ENCODE data around the gene BPGM. TPM values are rescaled to one million over a fixed set of nuclear protein-coding genes. Genes with fewer than 3 reads are reported as not detected.

BPGM gene
- total RNA-seq, 2 experiments from 2014 or later = 23.7 to 24.9 TPM

- intact Hi-C loops (cut with micrococcal nuclease) = no loop called here
- Mint-ChIP-seq H3K36me3 (no peaks in the 10 kb centered on the region), H3K4me1 (ENCODE audit: low read depth) (no peaks in the 10 kb centered on the region), H3K27ac (no peak overlapping the region), H3K4me3 (no peak overlapping the region), H3K27me3 (no peaks in the 10 kb centered on the region), H3K9me3 (no peaks in the 10 kb centered on the region)
- ChIA-PET POLR2A (no interaction called here), CTCF (interaction anchor here (0.6 to 6.1 kb wide), 3 partner anchors 66 to 266 kb away, joined by 4 to 60 read pairs (median 4); no protein-coding TSS in a partner anchor)
- no peak for DNase-seq
Observed at GRCh38 chr7:134699021-134699818, 52.6 kb downstream of the BPGM start.

GRCh38 chr7:134699899-134700298 lies 53.2 kb downstream of the BPGM start:
- CTCF ChIA-PET = interaction anchor here (0.6 to 6.1 kb wide), 4 partner anchors 61 to 265 kb away, joined by 3 to 60 read pairs (median 4); no protein-coding TSS in a partner anchor

GRCh38 chr7:134701272-134701671 lies 54.6 kb downstream of the BPGM start:
- ChIA-PET CTCF (interaction anchor here (0.9 to 6.1 kb wide), 12 partner anchors 10 to 94 kb away, joined by 3 to 60 read pairs (median 4); no protein-coding TSS in a partner anchor), POLR2A (interaction anchor here (1.4 kb wide), 1 partner anchor 55 kb away, joined by 3 read pairs; no protein-coding TSS in a partner anchor)
- no peak overlapping the region for H3K27ac Mint-ChIP-seq
- H3K4me3 Mint-ChIP-seq = no peak overlapping the region
- H3K27me3 Mint-ChIP-seq = no peaks in the 10 kb centered on the region
- DNase-seq = no peak
- no peaks in the 10 kb centered on the region for H3K4me1 Mint-ChIP-seq (ENCODE audit: low read depth)
- no peaks in the 10 kb centered on the region for H3K36me3 Mint-ChIP-seq
- H3K9me3 Mint-ChIP-seq = no peaks in the 10 kb centered on the region
- intact Hi-C loops (cut with micrococcal nuclease) = loop anchor here (1.0 kb wide), 1 partner anchor 68 kb away; no protein-coding TSS in a partner anchor

More at GRCh38 chr7:134699899-134700298, 53.2 kb downstream of the BPGM start:
- intact Hi-C loops (cut with micrococcal nuclease) = no loop called here
- DNase-seq = no peak
- Mint-ChIP-seq H3K36me3 (no peaks in the 10 kb centered on the region), H3K27ac (no peak overlapping the region), H3K4me1 (ENCODE audit: low read depth) (no peaks in the 10 kb centered on the region), H3K9me3 (no peaks in the 10 kb centered on the region), H3K27me3 (no peaks in the 10 kb centered on the region), H3K4me3 (no peak overlapping the region)
- POLR2A ChIA-PET = no interaction called here

GRCh38 chr7:134702366-134703240 lies 56.0 kb downstream of the BPGM start:
- POLR2A ChIA-PET = interaction anchor here (1.4 kb wide), 1 partner anchor 57 kb away, joined by 3 read pairs; no protein-coding TSS in a partner anchor
- intact Hi-C loops (cut with micrococcal nuclease) = no loop called here
- Mint-ChIP-seq H3K36me3 (no peaks in the 10 kb centered on the region), H3K27ac (no peak overlapping the region), H3K4me3 (no peak overlapping the region), H3K27me3 (no peaks in the 10 kb centered on the region), H3K9me3 (no peaks in the 10 kb centered on the region), H3K4me1 (ENCODE audit: low read depth) (no peaks in the 10 kb centered on the region)
- CTCF ChIA-PET = interaction anchor here (0.8 to 6.1 kb wide), 12 partner anchors 8 to 96 kb away, joined by 3 to 60 read pairs (median 4); no protein-coding TSS in a partner anchor
- no peak for DNase-seq

- H3K4me3 Mint-ChIP-seq = no peak overlapping the region
- intact Hi-C loops (cut with micrococcal nuclease) = no loop called here
- H3K9me3 Mint-ChIP-seq = no peaks in the 10 kb centered on the region
- ChIA-PET POLR2A (no interaction called here), CTCF (interaction anchor here (1.2 to 6.1 kb wide), 7 partner anchors 8 to 96 kb away, joined by 3 to 60 read pairs (median 4); no protein-coding TSS in a partner anchor)
- DNase-seq = no peak
- H3K27ac Mint-ChIP-seq = no peak overlapping the region
- no peaks in the 10 kb centered on the region for H3K4me1 Mint-ChIP-seq (ENCODE audit: low read depth)
- H3K27me3 Mint-ChIP-seq = no peaks in the 10 kb centered on the region
- H3K36me3 Mint-ChIP-seq = no peaks in the 10 kb centered on the region
Observed at GRCh38 chr7:134703241-134703594, 56.6 kb downstream of the BPGM start.

GRCh38 chr7:134703782-134704181 lies 57.1 kb downstream of the BPGM start:
- intact Hi-C loops (cut with micrococcal nuclease) = no loop called here
- ChIA-PET CTCF (interaction anchor here (0.6 to 6.1 kb wide), 6 partner anchors 9 to 92 kb away, joined by 3 to 60 read pairs (median 4); no protein-coding TSS in a partner anchor), POLR2A (no interaction called here)
- no peaks in the 10 kb centered on the region for H3K36me3 Mint-ChIP-seq
- H3K4me1 Mint-ChIP-seq (ENCODE audit: low read depth) = no peaks in the 10 kb centered on the region
- H3K9me3 Mint-ChIP-seq = no peaks in the 10 kb centered on the region
- no peak for DNase-seq
- no peak overlapping the region for H3K27ac Mint-ChIP-seq
- no peaks in the 10 kb centered on the region for H3K27me3 Mint-ChIP-seq
- no peak overlapping the region for H3K4me3 Mint-ChIP-seq

GRCh38 chr7:134704827-134705226 lies 58.2 kb downstream of the BPGM start:
- H3K27ac Mint-ChIP-seq = no peak overlapping the region
- CTCF ChIA-PET = interaction anchor here (6.1 kb wide), 1 partner anchor 71 kb away, joined by 60 read pairs; no protein-coding TSS in a partner anchor

GRCh38 chr7:134705716-134706115 lies 59.1 kb downstream of the BPGM start:
- ChIA-PET CTCF (interaction anchor here (1.0 kb wide), 1 partner anchor 73 kb away, joined by 3 read pairs; no protein-coding TSS in a partner anchor), POLR2A (no interaction called here)
- H3K4me1 Mint-ChIP-seq (ENCODE audit: low read depth) = peaks cover 6% of the 10 kb centered on the region
- intact Hi-C loops (cut with micrococcal nuclease) = no loop called here
- H3K36me3 Mint-ChIP-seq = no peaks in the 10 kb centered on the region
- no peak overlapping the region for H3K4me3 Mint-ChIP-seq
- no peak overlapping the region for H3K27ac Mint-ChIP-seq
- H3K27me3 Mint-ChIP-seq = no peaks in the 10 kb centered on the region
- no peaks in the 10 kb centered on the region for H3K9me3 Mint-ChIP-seq
- no peak for DNase-seq

More at GRCh38 chr7:134704827-134705226, 58.2 kb downstream of the BPGM start:
- H3K27me3 Mint-ChIP-seq = no peaks in the 10 kb centered on the region
- DNase-seq = no peak
- no peaks in the 10 kb centered on the region for H3K9me3 Mint-ChIP-seq
- H3K4me3 Mint-ChIP-seq = no peak overlapping the region
- H3K36me3 Mint-ChIP-seq = no peaks in the 10 kb centered on the region
- intact Hi-C loops (cut with micrococcal nuclease) = no loop called here
- POLR2A ChIA-PET = no interaction called here
- H3K4me1 Mint-ChIP-seq (ENCODE audit: low read depth) = no peaks in the 10 kb centered on the region

GRCh38 chr7:134706468-134706867 lies 59.8 kb downstream of the BPGM start:
- H3K4me1 Mint-ChIP-seq (ENCODE audit: low read depth) = peaks cover 13% of the 10 kb centered on the region
- no peaks in the 10 kb centered on the region for H3K27me3 Mint-ChIP-seq
- ChIA-PET POLR2A (no interaction called here), CTCF (interaction anchor here (1.1 kb wide), 1 partner anchor 46 kb away, joined by 3 read pairs; no protein-coding TSS in a partner anchor)
- no peaks in the 10 kb centered on the region for H3K9me3 Mint-ChIP-seq
- intact Hi-C loops (cut with micrococcal nuclease) = no loop called here
- H3K27ac Mint-ChIP-seq = no peak overlapping the region
- no peaks in the 10 kb centered on the region for H3K36me3 Mint-ChIP-seq
- H3K4me3 Mint-ChIP-seq = no peak overlapping the region
- no peak for DNase-seq

- Mint-ChIP-seq H3K27me3 (no peaks in the 10 kb centered on the region), H3K4me3 (no peak overlapping the region), H3K9me3 (no peaks in the 10 kb centered on the region), H3K27ac (no peak overlapping the region), H3K4me1 (ENCODE audit: low read depth) (peaks cover 21% of the 10 kb centered on the region), H3K36me3 (no peaks in the 10 kb centered on the region)
- ChIA-PET POLR2A (no interaction called here), CTCF (no interaction called here)
- intact Hi-C loops (cut with micrococcal nuclease) = no loop called here
- DNase-seq = no peak
Observed at GRCh38 chr7:134707663-134708378, 61.2 kb downstream of the BPGM start.

- no peak overlapping the region for H3K4me3 Mint-ChIP-seq
- no peaks in the 10 kb centered on the region for H3K9me3 Mint-ChIP-seq
- no peak for DNase-seq
- H3K27me3 Mint-ChIP-seq = no peaks in the 10 kb centered on the region
- CTCF ChIA-PET = interaction anchor here (0.6 kb wide), 1 partner anchor 461 kb away, joined by 3 read pairs; no protein-coding TSS in a partner anchor
- POLR2A ChIA-PET = no interaction called here
- H3K27ac Mint-ChIP-seq = no peak overlapping the region
- peaks cover 27% of the 10 kb centered on the region for H3K4me1 Mint-ChIP-seq (ENCODE audit: low read depth)
- intact Hi-C loops (cut with micrococcal nuclease) = no loop called here
- no peaks in the 10 kb centered on the region for H3K36me3 Mint-ChIP-seq
Observed at GRCh38 chr7:134708692-134709091, 62.0 kb downstream of the BPGM start.
